H1 (cell line): ENCODE measurements around the gene KCNE4. TPM values are rescaled to one million over a fixed set of nuclear protein-coding genes. Genes with fewer than 3 reads are reported as not detected.

Experiments
- CTCF ChIA-PET: fragments of 300-600 bp; sonication (Branson Sonifier 250); formaldehyde crosslinking; loops from one replicate; lab custom pipeline; 2021; ENCODE audit not compliant: partially characterized antibody; lab: Charles Lee
- POLR2A ChIA-PET: fragments of 300-600 bp; sonication (Branson Sonifier 250); formaldehyde crosslinking; loops from one replicate; lab custom pipeline; 2021; ENCODE audit warnings: inconsistent platforms; ENCODE audit not compliant: partially characterized antibody; lab: Charles Lee
- DNase-seq, 2 experiments: peaks; one replicate each; pipeline versions ENCODE4 v3.0.0 to v3.0.0-alpha.2; 2010 to 2022; ENCODE audit warnings: low spot score in 2 of 2, low read depth in 1 of 2, mixed read lengths in 1 of 2
- FAIRE-seq: peaks from 2 replicates; lab custom pipeline; 2011; peaks lifted over from hg19 to GRCh38; lab: Jason Lieb, UNC
- H2AFZ ChIP-seq: 2 replicates; pipeline ENCODE4 v1.8.1; 2012; ENCODE audit warnings: low read length, inconsistent platforms
- H2AK5ac ChIP-seq: 2 replicates; pipeline ENCODE4 v1.6.1; 2013; ENCODE audit warnings: low read depth, low read length
- H2BK120ac ChIP-seq: replicated peaks from 2 replicates; pipeline ENCODE3; 2013; ENCODE audit warnings: low read depth, low read length, inconsistent platforms
- H2BK12ac ChIP-seq: 2 replicates; pipeline ENCODE4 v1.6.1; 2013; ENCODE audit warnings: low read depth, low read length
- H2BK15ac ChIP-seq: 2 replicates; pipeline ENCODE4 v1.6.1; 2013; ENCODE audit warnings: low read length
- H2BK20ac ChIP-seq: 2 replicates; pipeline ENCODE4 v1.6.1; 2013; ENCODE audit warnings: low read length
- H2BK5ac ChIP-seq: 2 replicates; pipeline ENCODE4 v1.6.1; 2013; ENCODE audit warnings: low read depth, low read length
- H3K14ac ChIP-seq: 2 replicates; pipeline ENCODE4 v1.6.1; 2013; ENCODE audit warnings: inconsistent platforms; ENCODE audit not compliant: insufficient read length
- H3K18ac ChIP-seq: 2 replicates; pipeline ENCODE4 v1.6.1; 2013; ENCODE audit warnings: low read length; ENCODE audit errors: extremely low read depth
- H3K23ac ChIP-seq: 2 replicates; pipeline ENCODE4 v1.6.1; 2013; ENCODE audit warnings: inconsistent platforms; ENCODE audit not compliant: insufficient read length
- H3K23me2 ChIP-seq: 2 replicates; pipeline ENCODE4 v1.6.1; 2013; ENCODE audit warnings: low read depth, low read length
- H3K27ac ChIP-seq: 2 replicates; pipeline ENCODE4 v1.6.1; 2011; ENCODE audit warnings: low read depth, low read length, inconsistent platforms
- H3K27me3 ChIP-seq, 4 experiments: replicated peaks in 1 of 4; 1 replicate in 1 of 4; 2 replicates in 3 of 4; pipeline versions ENCODE4 v1.6.1 to v1.8.1; 2011 to 2013; ENCODE audit warnings: low read length in 3 of 4, mild to moderate bottlenecking in 3 of 4, inconsistent platforms in 2 of 4, mixed read lengths in 2 of 4, moderate library complexity in 1 of 4; ENCODE audit not compliant: control insufficient read depth in 3 of 4, insufficient read depth in 3 of 4; ENCODE audit errors: extremely low read depth in 1 of 4
- H3K36me3 ChIP-seq, 4 experiments: 2 replicates each; pipeline versions ENCODE4 v1.6.1 to v1.8.1; 2011 to 2013; ENCODE audit warnings: mild to moderate bottlenecking in 4 of 4, low read length in 3 of 4, moderate library complexity in 2 of 4, control low read depth in 1 of 4, inconsistent platforms in 1 of 4; ENCODE audit not compliant: insufficient read depth in 4 of 4, control insufficient read depth in 2 of 4
- H3K4ac ChIP-seq: replicated peaks from 2 replicates; pipeline ENCODE3; 2013; ENCODE audit warnings: low read length, low read depth, mixed read lengths, inconsistent platforms; ENCODE audit not compliant: insufficient read length
- H3K4me1 ChIP-seq, 4 experiments: replicated peaks in 1 of 4; 1 replicate in 1 of 4; 2 replicates in 3 of 4; pipeline versions ENCODE4 v1.6.1 to v1.8.1; 2011 to 2013; ENCODE audit warnings: low read length in 3 of 4, inconsistent platforms in 2 of 4, mixed read lengths in 1 of 4; ENCODE audit not compliant: insufficient read depth in 4 of 4, control insufficient read depth in 3 of 4
- H3K4me2 ChIP-seq, 2 experiments: 2 replicates each; pipeline versions ENCODE4 v1.6.1 to v1.8.1; 2011 to 2013; ENCODE audit warnings: low read depth in 2 of 2, low read length in 2 of 2, control low read depth in 1 of 2, inconsistent platforms in 1 of 2, mild to moderate bottlenecking in 1 of 2; ENCODE audit not compliant: insufficient read depth in 1 of 2
- H3K4me3 ChIP-seq, 4 experiments: fragments of 200-600, 300-600 bp in 1 of 4; sonication (generic), shearing (Covaris generic), sonication (Bioruptor Twin) in 1 of 4; 2 replicates each; pipeline versions ENCODE4 v1.5.1 to v1.8.1; 2011 to 2016; ENCODE audit warnings: low read length in 4 of 4, low read depth in 3 of 4, control low read depth in 2 of 4, inconsistent platforms in 2 of 4, mild to moderate bottlenecking in 2 of 4, mixed read lengths in 1 of 4, moderate library complexity in 1 of 4; ENCODE audit not compliant: insufficient read depth in 2 of 4; ENCODE audit errors: extremely low read depth in 1 of 4
- H3K56ac ChIP-seq: replicated peaks from 2 replicates; pipeline ENCODE3; 2013; ENCODE audit warnings: low read depth, mild to moderate bottlenecking, mixed read lengths, low read length, inconsistent platforms; ENCODE audit not compliant: insufficient read length
- H3K79me1 ChIP-seq: 2 replicates; pipeline ENCODE4 v1.6.1; 2013; ENCODE audit warnings: low read depth, low read length, control low read depth
- H3K79me2 ChIP-seq, 2 experiments: 2 replicates each; pipeline versions ENCODE4 v1.6.1 to v1.8.1; 2012 to 2013; ENCODE audit warnings: low read length in 2 of 2, mild to moderate bottlenecking in 2 of 2, inconsistent platforms in 1 of 2; ENCODE audit not compliant: insufficient read depth in 2 of 2, control insufficient read depth in 1 of 2
- H3K9ac ChIP-seq, 4 experiments: replicated peaks in 1 of 4; 1 replicate in 1 of 4; 2 replicates in 3 of 4; pipeline versions ENCODE4 v1.6.1 to v1.8.1; 2011 to 2013; ENCODE audit warnings: low read depth in 3 of 4, low read length in 3 of 4, control low read depth in 2 of 4, mild to moderate bottlenecking in 2 of 4, moderate library complexity in 2 of 4, inconsistent platforms in 1 of 4; ENCODE audit errors: extremely low read depth in 1 of 4
- H3K9me3 ChIP-seq, 2 experiments: 2 replicates each; pipeline versions ENCODE4 v1.6.1 to v1.8.1; 2012 to 2013; ENCODE audit warnings: mild to moderate bottlenecking in 2 of 2, moderate library complexity in 2 of 2, control low read depth in 1 of 2, inconsistent platforms in 1 of 2, low read depth in 1 of 2, low read length in 1 of 2, mixed read lengths in 1 of 2; ENCODE audit not compliant: insufficient read depth in 2 of 2
- H4K20me1 ChIP-seq, 2 experiments: replicated peaks in 1 of 2; 2 replicates each; pipeline versions ENCODE3 to v1.8.1; 2011 to 2013; ENCODE audit warnings: inconsistent platforms in 2 of 2, low read length in 2 of 2, mild to moderate bottlenecking in 1 of 2; ENCODE audit not compliant: insufficient read depth in 2 of 2, control insufficient read depth in 1 of 2
- H4K5ac ChIP-seq: 2 replicates; pipeline ENCODE4 v1.6.1; 2013; ENCODE audit warnings: low read length, low read depth, mixed read lengths, inconsistent platforms; ENCODE audit not compliant: insufficient read length
- H4K8ac ChIP-seq: 2 replicates; pipeline ENCODE4 v1.8.0; 2013; ENCODE audit warnings: mild to moderate bottlenecking, moderate library complexity, low read length, inconsistent platforms; ENCODE audit not compliant: insufficient read depth; ENCODE audit errors: extremely low read depth
- H4K91ac ChIP-seq: replicated peaks from 2 replicates; pipeline ENCODE3; 2013; ENCODE audit warnings: low read length, mixed read lengths, inconsistent platforms; ENCODE audit not compliant: insufficient read length
- CBX5 ChIP-seq: fragments of 300-800, 300-1000 bp; sonication (generic); IDR thresholded peaks from 2 replicates; pipeline ENCODE4 v1.7.1; 2016; ENCODE audit warnings: antibody characterized with exemption, low read length, low read depth
- CHD2 ChIP-seq: IDR thresholded peaks from 2 replicates; pipeline ENCODE4 v1.6.1; 2012; ENCODE audit warnings: low read length, improper control_type of control experiment
- CREB1 ChIP-seq: IDR thresholded peaks from 2 replicates; pipeline ENCODE4 v1.6.1; 2012; ENCODE audit warnings: inconsistent platforms
- KDM1A ChIP-seq: fragments of 200-600, 300-600 bp; sonication (generic); IDR thresholded peaks from 2 replicates; pipeline ENCODE4 v1.7.1; 2016; ENCODE audit warnings: mild to moderate bottlenecking, low read length, borderline replicate concordance
- KDM4A ChIP-seq: IDR thresholded peaks from one replicate; pipeline ENCODE4 v1.7.1; 2012; ENCODE audit warnings: low read depth, mild to moderate bottlenecking, moderate library complexity, low read length, inconsistent platforms; ENCODE audit not compliant: severe bottlenecking
- POLR2A ChIP-seq, 2 experiments: IDR thresholded peaks; 1 replicate in 1 of 2; 2 replicates in 1 of 2; pipeline ENCODE4 v1.6.1; 2011; ENCODE audit warnings: low read depth in 2 of 2, low read length in 2 of 2, mild to moderate bottlenecking in 2 of 2; ENCODE audit errors: control extremely low read depth in 1 of 2
- RAD21 ChIP-seq, 2 experiments: IDR thresholded peaks in 1 of 2; conservative IDR thresholded peaks in 1 of 2; 2 replicates each; pipeline ENCODE4 v1.6.1; 2011; ENCODE audit warnings: low read depth in 2 of 2, low read length in 2 of 2, improper control_type of control experiment in 1 of 2, inconsistent platforms in 1 of 2, mild to moderate bottlenecking in 1 of 2, moderate library complexity in 1 of 2
- RFX5 ChIP-seq: IDR thresholded peaks from 2 replicates; pipeline ENCODE4 v1.6.1; 2011; ENCODE audit warnings: low read depth, low read length, improper control_type of control experiment, borderline replicate concordance
- RXRA ChIP-seq: IDR thresholded peaks from 2 replicates; pipeline ENCODE4 v1.6.1; 2011; ENCODE audit warnings: low read depth, mild to moderate bottlenecking, low read length, moderate library complexity; ENCODE audit not compliant: insufficient read depth
- SIN3A ChIP-seq, 2 experiments: IDR thresholded peaks in 1 of 2; conservative IDR thresholded peaks in 1 of 2; 2 replicates each; pipeline ENCODE4 v1.6.1; 2011 to 2012; ENCODE audit warnings: low read length in 2 of 2, improper control_type of control experiment in 1 of 2, low read depth in 1 of 2, mild to moderate bottlenecking in 1 of 2
- TAF1 ChIP-seq: IDR thresholded peaks from 2 replicates; pipeline ENCODE4 v1.6.1; 2011; ENCODE audit warnings: mild to moderate bottlenecking, low read depth, low read length
- TAF7 ChIP-seq: optimal IDR thresholded peaks from 2 replicates; pipeline ENCODE3; 2011; ENCODE audit warnings: low read depth, mild to moderate bottlenecking, inconsistent platforms, low read length, moderate library complexity, borderline replicate concordance
- ZNF274 ChIP-seq: IDR thresholded peaks from 2 replicates; pipeline ENCODE4 v1.7.0; 2012; ENCODE audit warnings: low read length, borderline replicate concordance; ENCODE audit errors: extremely low read depth
- WGBS, 2 experiments: shearing (Covaris generic) in 1 of 2; methylation state at CpG; one replicate each; pipeline versions ENCODE4 v1.1.6 to v1.1.7; 2013 to 2015; ENCODE audit warnings: low lambda C conversion rate in 2 of 2, mixed read lengths in 2 of 2, inconsistent platforms in 1 of 2, low coverage in 1 of 2, missing lambda C conversion rate in 1 of 2; ENCODE audit not compliant: insufficient replicate concordance in 2 of 2, insufficient coverage in 1 of 2, insufficient read length in 1 of 2; ENCODE audit errors: extremely low coverage in 1 of 2, missing lambda C conversion rate in 1 of 2; 5-methylcytosine and 5-hydroxymethylcytosine counted together
- polyA plus RNA-seq, 7 experiments: library from polyadenylated mRNA; depleted of rRNA in 3 of 7; stranded (reverse) in 5 of 7; unstranded in 2 of 7; fragments of >200 nt in 5 of 7; fragments of 200-250 nt in 2 of 7; gene quantifications; 1 replicate in 5 of 7; 2 replicates in 1 of 7; 4 replicates in 1 of 7; pipeline versions ENCODE4 v1.2.1 to v1.2.3, GENCODE V29; 2011 to 2013; ENCODE audit warnings: missing spikeins in 2 of 7, mixed read lengths in 2 of 7
- total RNA-seq: library from RNA; stranded (reverse); fragmentation: NEBNext Ultra II Directional; extraction: Animal tissue kit (Norgen Biotek cat#: 25700); gene quantifications from 2 replicates; pipeline ENCODE4 v1.2.1, GENCODE V29; 2021

Gene KCNE4
- total and polyA plus RNA-seq, 2 of the 8 experiments (the other 6 are each of a cell fraction or from before 2014, with no cell fraction given): 0.08 to 0.09 TPM

DNA sequence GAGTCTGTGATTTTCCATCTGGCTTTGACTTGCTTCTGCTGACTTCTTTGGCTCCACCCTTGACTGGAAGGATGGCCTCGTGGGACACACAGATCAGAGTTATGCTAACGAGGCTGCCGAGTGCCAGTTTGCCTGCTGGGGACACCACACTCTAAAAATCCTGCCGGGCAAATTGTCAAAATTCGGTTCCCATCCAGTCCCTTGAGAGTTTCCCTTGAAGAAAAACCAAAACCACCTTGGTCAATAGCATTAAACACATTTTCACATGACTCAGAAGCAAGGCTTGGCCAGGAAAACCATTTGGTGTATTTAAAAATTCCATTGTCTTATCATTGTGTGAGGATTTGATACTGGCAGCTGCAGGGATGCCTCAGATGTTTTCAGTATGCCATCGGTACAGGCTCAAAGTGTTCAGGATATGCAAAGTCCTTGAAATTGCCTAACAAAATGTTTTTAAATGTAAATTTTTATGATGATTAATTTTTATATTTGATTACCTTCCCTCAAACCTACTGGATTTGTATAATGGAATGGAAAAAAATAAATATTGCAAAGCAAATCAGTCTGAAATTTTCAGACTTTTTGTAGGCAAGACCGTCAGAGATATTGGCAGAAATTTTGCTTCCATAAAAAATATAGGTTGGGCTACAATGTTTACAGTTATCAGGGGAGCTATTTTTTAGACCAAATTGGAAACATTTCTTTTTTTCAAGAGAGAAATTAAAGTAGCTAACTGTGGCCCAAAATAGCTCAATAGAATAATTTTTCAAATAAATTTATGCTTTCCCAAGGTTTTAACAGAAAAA is 41.6 kb downstream of the KCNE4 start:
- H3K56ac ChIP-seq: no peak overlapping the region
- no peak for FAIRE-seq
- no peaks in the 10 kb centered on the region for H3K9me3 ChIP-seq
- H3K23ac ChIP-seq: no peak overlapping the region
- H3K4me3 ChIP-seq: no peak overlapping the region
- H2AK5ac ChIP-seq: no peak overlapping the region
- ChIA-PET CTCF (interaction anchor here (0.6 to 2.1 kb wide), 3 partner anchors 8 to 122 kb away, joined by 3 to 7 read pairs (median 5); no protein-coding TSS in a partner anchor), POLR2A (no interaction called here)
- no peak overlapping the region for H3K14ac ChIP-seq
- no peaks in the 10 kb centered on the region; the same call in 1 of the 2 replicates for H3K23me2 ChIP-seq
- DNase-seq: no peak
- no peak overlapping the region for H3K18ac ChIP-seq
- no peak overlapping the region for H3K27ac ChIP-seq
- H3K27me3 ChIP-seq: no peaks in the 10 kb centered on the region
- no peak overlapping the region for H4K8ac ChIP-seq
- H2BK5ac ChIP-seq: no peak overlapping the region
- H4K91ac ChIP-seq: no peak overlapping the region
- no peak overlapping the region for H3K4me2 ChIP-seq
- H3K9ac ChIP-seq: no peak overlapping the region
- H3K36me3 ChIP-seq: no peaks in the 10 kb centered on the region; a peak in 1 of 8 replicates
- H3K79me2 ChIP-seq: no peaks in the 10 kb centered on the region
- WGBS, 2 experiments: 78% methylated on average over 7 of the region's 7 CpGs; no CpG with 5 or more reads in 1 of the 2 experiments
- H2BK20ac ChIP-seq: no peak overlapping the region
- no peak overlapping the region for H2BK120ac ChIP-seq
- H3K79me1 ChIP-seq: no peaks in the 10 kb centered on the region
- no peak overlapping the region for H2BK15ac ChIP-seq
- H2AFZ ChIP-seq: peak overlapping the region; percentile 81; the same call in 1 of the 2 replicates
- H2BK12ac ChIP-seq: no peak overlapping the region
- H4K5ac ChIP-seq: no peak overlapping the region
- peaks cover 0 to 6% (median 3%) of the 10 kb centered on the region in 4 experiments; a peak in 4 of 7 replicates for H3K4me1 ChIP-seq
- no peaks in the 10 kb centered on the region for H4K20me1 ChIP-seq
- H3K4ac ChIP-seq: no peak overlapping the region
- TF ChIP-seq KDM1A (no peak), POLR2A (IDR thresholded peaks at IDR 0.05; ENCODE audit: control extremely low read depth in 1 of 2, low read depth in 2 of 2, low read length in 2 of 2) (no peak), TAF1 (no peak), CBX5 (no peak), RAD21 (IDR thresholded peaks at IDR 0.05 in 1 of 2, conservative IDR thresholded peaks at IDR 0.05 in 1 of 2; ENCODE audit: low read depth in 2 of 2, low read length in 2 of 2) (no peak), KDM4A (no peak), CHD2 (no peak), SIN3A (conservative IDR thresholded peaks at IDR 0.05 in 1 of 2, IDR thresholded peaks at IDR 0.05 in 1 of 2; ENCODE audit: low read depth in 1 of 2, low read length in 2 of 2) (no peak), RFX5 (no peak), ZNF274 (no peak), CREB1 (no peak), RXRA (no peak), TAF7 (no peak)
